Fibroblast of lung (primary cell): ENCODE results near the gene SLC16A9.
"Not testable (repeated sequence)": the region's sequence is repeated elsewhere in the genome, so short reads cannot be mapped to it uniquely, and the experiment has no call there.

Source experiments
- CTCF ChIP-seq, 2 donors: IDR thresholded peaks in 1 of 2; conservative IDR thresholded peaks in 1 of 2; 1 replicate in 1 of 2; 2 replicates in 1 of 2; pipeline ENCODE4 v1.5.1; 2011 to 2012; ENCODE audit warnings: low read length in 2 of 2, control low read depth in 1 of 2, inconsistent platforms in 1 of 2, low read depth in 1 of 2, mild to moderate bottlenecking in 1 of 2
- EZH2 ChIP-seq: IDR thresholded peaks from 2 replicates; pipeline ENCODE4 v1.5.1; 2012; ENCODE audit warnings: low read length, control low read depth, mild to moderate bottlenecking; ENCODE audit errors: missing control alignments

- not testable (repeated sequence) for TF ChIP-seq CTCF (conservative IDR thresholded peaks at IDR 0.05 in 1 of 2, IDR thresholded peaks at IDR 0.05 in 1 of 2; ENCODE audit: low read depth in 1 of 2, low read length in 2 of 2); EZH2
These were observed 34.5 kb upstream of the SLC16A9 start for GRCh38 chr10:59744156-59744555.
